Measurements from ENCODE around the gene CAMTA1. TPM values are rescaled to one million over a fixed set of nuclear protein-coding genes. Genes with fewer than 3 reads are reported as not detected.

Gene CAMTA1
- total RNA-seq, 1 donor from 2014 or later, result 79.3 TPM

GRCh38 chr1:7339953-7340352 is 554.7 kb downstream of the CAMTA1 start:
- DNase-seq (ENCODE audit: low read depth), result no peak

- no peak for DNase-seq (ENCODE audit: low read depth)
These were observed 556.1 kb downstream of the CAMTA1 start for GRCh38 chr1:7341145-7341905.

- no peak for DNase-seq (ENCODE audit: low read depth)
These were observed 558.6 kb downstream of the CAMTA1 start for GRCh38 chr1:7343882-7344281.

- DNase-seq (ENCODE audit: low read depth), result peak; percentile 26
These were observed 559.0 kb downstream of the CAMTA1 start for GRCh38 chr1:7344299-7344698.

GRCh38 chr1:7345516-7345915 is 560.3 kb downstream of the CAMTA1 start:
- no peak for DNase-seq (ENCODE audit: low read depth)

GRCh38 chr1:7346070-7346596 is 560.9 kb downstream of the CAMTA1 start:
- DNase-seq (ENCODE audit: low read depth), result no peak

- no peak for DNase-seq (ENCODE audit: low read depth)
These were observed 561.6 kb downstream of the CAMTA1 start for GRCh38 chr1:7346600-7347570.

GRCh38 chr1:7348073-7348472 is 562.8 kb downstream of the CAMTA1 start:
- no peak for DNase-seq (ENCODE audit: low read depth)

- DNase-seq (ENCODE audit: low read depth), result no peak
These were observed 563.3 kb downstream of the CAMTA1 start for GRCh38 chr1:7348580-7348979.

GRCh38 chr1:7350804-7351203 is 565.5 kb downstream of the CAMTA1 start:
- DNase-seq (ENCODE audit: low read depth), result no peak

- DNase-seq (ENCODE audit: low read depth), result no peak
These were observed 566.4 kb downstream of the CAMTA1 start for GRCh38 chr1:7351649-7352048.

- no peak for DNase-seq (ENCODE audit: low read depth)
These were observed 567.1 kb downstream of the CAMTA1 start for GRCh38 chr1:7352364-7352763.

- DNase-seq (ENCODE audit: low read depth), result no peak
These were observed 567.7 kb downstream of the CAMTA1 start for GRCh38 chr1:7352974-7353373.

- DNase-seq (ENCODE audit: low read depth), result no peak
These were observed 570.4 kb downstream of the CAMTA1 start for GRCh38 chr1:7355646-7356045.

- no peak for DNase-seq (ENCODE audit: low read depth)
These were observed 570.8 kb downstream of the CAMTA1 start for GRCh38 chr1:7356079-7356478.

GRCh38 chr1:7358425-7358824 is 573.2 kb downstream of the CAMTA1 start:
- DNase-seq (ENCODE audit: low read depth), result peak; percentile 15

GRCh38 chr1:7360526-7360925 is 575.3 kb downstream of the CAMTA1 start:
- no peak for DNase-seq (ENCODE audit: low read depth)

GRCh38 chr1:7362947-7363346 is 577.7 kb downstream of the CAMTA1 start:
- no peak for DNase-seq (ENCODE audit: low read depth)

GRCh38 chr1:7363450-7363849 is 578.2 kb downstream of the CAMTA1 start:
- no peak for DNase-seq (ENCODE audit: low read depth)

GRCh38 chr1:7365706-7366105 is 580.5 kb downstream of the CAMTA1 start:
- DNase-seq (ENCODE audit: low read depth), result no peak

GRCh38 chr1:7366286-7366954 is 581.2 kb downstream of the CAMTA1 start:
- DNase-seq (ENCODE audit: low read depth), result no peak
